HL-60/S4 treated with phorbol 12-myristate 13-acetate at 8.2 ng/mL for 4 days and 3 days (cell line): Measurements from ENCODE around the gene PCK1.
"Not testable (repeated sequence)": the region's sequence is repeated elsewhere in the genome, so short reads cannot be mapped to it uniquely, and the experiment has no call there.

Experiments
- in situ Hi-C: fragments of 300-500 bp; cut with MboI; formaldehyde crosslinking; loops from 2 replicates; pipeline ENCODE4 v1.15.0; 2022; ENCODE audit warnings: low sequenced_read_pairs

The PCK1 gene

GRCh38 chr20:57560554-57561355, at the start of gene PCK1:
Gene PCK1 (plus strand): TSS chr20:57561110. CDS start chr20:57561412, 302 bp downstream.
- in situ Hi-C loops, result no loop called here

GRCh38 chr20:57511709-57512108, 49.2 kb upstream of the PCK1 start:
- in situ Hi-C loops, result not testable (repeated sequence)

GRCh38 chr20:57512432-57512831, 48.5 kb upstream of the PCK1 start:
- in situ Hi-C loops, result no loop called here

- in situ Hi-C loops, result no loop called here
Observed at GRCh38 chr20:57513199-57513598, 47.7 kb upstream of the PCK1 start.

- in situ Hi-C loops, result no loop called here
Observed at GRCh38 chr20:57514273-57514751, 46.6 kb upstream of the PCK1 start.

GRCh38 chr20:57517904-57518303, 43.0 kb upstream of the PCK1 start:
- in situ Hi-C loops, result no loop called here

GRCh38 chr20:57522380-57523140, 38.4 kb upstream of the PCK1 start:
- in situ Hi-C loops, result no loop called here

GRCh38 chr20:57523782-57524181, 37.1 kb upstream of the PCK1 start:
- in situ Hi-C loops, result no loop called here

- in situ Hi-C loops, result no loop called here
Observed at GRCh38 chr20:57524511-57525176, 36.3 kb upstream of the PCK1 start, which contains the start of gene CTCFL. Gene CTCFL (minus strand): TSS chr20:57525140. CDS start chr20:57524205, 935 bp downstream.

- in situ Hi-C loops, result no loop called here
Observed at GRCh38 chr20:57525328-57526086, 35.4 kb upstream of the PCK1 start.

GRCh38 chr20:57526087-57526884, 34.6 kb upstream of the PCK1 start:
- in situ Hi-C loops, result no loop called here

GRCh38 chr20:57526885-57527460, 33.9 kb upstream of the PCK1 start:
- in situ Hi-C loops, result no loop called here

- in situ Hi-C loops, result no loop called here
Observed at GRCh38 chr20:57527728-57528127, 33.2 kb upstream of the PCK1 start.

- in situ Hi-C loops, result no loop called here
Observed at GRCh38 chr20:57528148-57528547, 32.8 kb upstream of the PCK1 start.

- in situ Hi-C loops, result no loop called here
Observed at GRCh38 chr20:57529160-57529585, 31.7 kb upstream of the PCK1 start.

- in situ Hi-C loops, result no loop called here
Observed at GRCh38 chr20:57529810-57530209, 31.1 kb upstream of the PCK1 start.

GRCh38 chr20:57530327-57530981, 30.5 kb upstream of the PCK1 start:
- in situ Hi-C loops, result no loop called here

- in situ Hi-C loops, result no loop called here
Observed at GRCh38 chr20:57532104-57532503, 28.8 kb upstream of the PCK1 start.

GRCh38 chr20:57535297-57535696, 25.6 kb upstream of the PCK1 start:
- in situ Hi-C loops, result no loop called here
